ENCODE measurements around the gene PCDHB16. TPM values are rescaled to one million over a fixed set of nuclear protein-coding genes. Genes with fewer than 3 reads are reported as not detected.
"Not testable (repeated sequence)": the region's sequence is repeated elsewhere in the genome, so short reads cannot be mapped to it uniquely, and the experiment has no call there.

The PCDHB16 gene
- polyA plus RNA-seq (2011; rRNA removed): 0.21 and 0.32 TPM in 2 replicates
- polyA minus RNA-seq (2011; rRNA and poly(A)+ RNA removed): 0.28 and 0.31 TPM in 2 replicates

DNA sequence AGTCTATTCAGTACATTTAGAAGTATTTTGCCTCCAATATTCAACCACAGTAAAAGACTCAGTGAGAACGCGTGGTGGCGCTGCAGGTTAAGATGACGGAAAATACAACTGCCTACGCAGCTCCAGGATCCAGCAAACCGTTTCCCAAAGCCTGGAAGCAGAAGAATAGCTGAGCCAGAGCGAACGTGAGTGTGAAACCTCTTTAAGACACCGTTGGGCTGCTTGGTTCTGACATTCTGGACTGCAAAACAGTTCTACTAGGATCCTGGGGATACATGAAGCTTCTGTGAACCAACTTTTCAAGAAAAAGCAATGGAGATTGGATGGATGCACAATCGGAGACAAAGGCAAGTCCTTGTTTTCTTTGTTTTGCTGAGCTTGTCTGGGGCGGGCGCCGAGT is at the start of gene PCDHB16:
PCDHB16 (plus strand) TSS at position 140 of the 400 bp plus-strand sequence; CDS start at position 313, 173 bp downstream.
- peak within 1 kb of the TSS; percentile 2; the same call in 1 of the 2 replicates for H3K4me3 ChIP-seq (ENCODE audit: low read depth, low read length)
- ChIA-PET CTCF (interaction anchor here (0.6 to 1.6 kb wide), 10 partner anchors 9 to 409 kb away, joined by 3 to 5 read pairs (median 3); partner anchors contain the start of genes PCDHB10, PCDHB7 and PCDHGB7), POLR2A (no interaction called here)
- H3K36me3 ChIP-seq (ENCODE audit: control insufficient read depth, insufficient read depth, low read length): no peaks in the 10 kb centered on the region
- no peak for DNase-seq (ENCODE audit: low read depth)
- H3K27me3 ChIP-seq (ENCODE audit: control insufficient read depth, insufficient read depth, low read length): no peaks in the 10 kb centered on the region
- TF ChIP-seq, protein P1, sequence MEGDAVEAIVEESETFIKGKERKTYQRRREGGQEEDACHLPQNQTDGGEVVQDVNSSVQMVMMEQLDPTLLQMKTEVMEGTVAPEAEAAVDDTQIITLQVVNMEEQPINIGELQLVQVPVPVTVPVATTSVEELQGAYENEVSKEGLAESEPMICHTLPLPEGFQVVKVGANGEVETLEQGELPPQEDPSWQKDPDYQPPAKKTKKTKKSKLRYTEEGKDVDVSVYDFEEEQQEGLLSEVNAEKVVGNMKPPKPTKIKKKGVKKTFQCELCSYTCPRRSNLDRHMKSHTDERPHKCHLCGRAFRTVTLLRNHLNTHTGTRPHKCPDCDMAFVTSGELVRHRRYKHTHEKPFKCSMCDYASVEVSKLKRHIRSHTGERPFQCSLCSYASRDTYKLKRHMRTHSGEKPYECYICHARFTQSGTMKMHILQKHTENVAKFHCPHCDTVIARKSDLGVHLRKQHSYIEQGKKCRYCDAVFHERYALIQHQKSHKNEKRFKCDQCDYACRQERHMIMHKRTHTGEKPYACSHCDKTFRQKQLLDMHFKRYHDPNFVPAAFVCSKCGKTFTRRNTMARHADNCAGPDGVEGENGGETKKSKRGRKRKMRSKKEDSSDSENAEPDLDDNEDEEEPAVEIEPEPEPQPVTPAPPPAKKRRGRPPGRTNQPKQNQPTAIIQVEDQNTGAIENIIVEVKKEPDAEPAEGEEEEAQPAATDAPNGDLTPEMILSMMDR (IDR thresholded peaks at IDR 0.05; ENCODE audit: insufficient read depth, low read depth, low read length): peak; percentile 33

DNA sequence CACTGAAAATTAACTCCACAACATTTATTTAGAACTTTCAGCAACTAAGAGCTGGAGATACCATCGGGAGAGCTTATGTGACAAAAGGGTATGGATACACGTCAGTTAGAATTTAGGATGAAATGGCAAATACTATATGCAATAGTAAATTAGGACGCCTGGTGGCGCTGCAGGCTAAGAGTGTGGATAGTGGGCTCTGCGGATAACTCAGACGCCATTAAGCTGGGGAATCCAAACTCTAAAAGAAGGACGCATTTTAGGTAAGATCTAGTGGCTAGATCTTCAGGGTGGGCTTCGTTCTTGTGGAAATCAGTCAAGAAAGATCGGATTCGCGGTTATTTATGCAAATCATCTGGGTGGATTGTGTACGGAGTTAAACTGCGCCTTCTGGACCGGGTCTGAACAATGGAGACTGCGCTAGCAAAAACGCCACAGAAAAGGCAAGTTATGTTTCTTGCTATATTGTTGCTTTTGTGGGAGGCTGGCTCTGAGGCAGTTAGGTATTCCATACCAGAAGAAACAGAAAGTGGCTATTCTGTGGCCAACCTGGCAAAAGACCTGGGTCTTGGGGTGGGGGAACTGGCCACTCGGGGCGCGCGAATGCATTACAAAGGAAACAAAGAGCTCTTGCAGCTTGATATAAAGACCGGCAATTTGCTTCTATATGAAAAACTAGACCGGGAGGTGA is 47.0 kb upstream of the PCDHB16 start, which contains the start of gene PCDHB5:
PCDHB5 (plus strand) TSS at position 177 of the 688 bp plus-strand sequence; CDS start at position 406, 229 bp downstream.
- no peaks in the 10 kb centered on the region for H3K36me3 ChIP-seq (ENCODE audit: control insufficient read depth, insufficient read depth, low read length)
- TF ChIP-seq, protein P1 (IDR thresholded peaks at IDR 0.05; ENCODE audit: insufficient read depth, low read depth, low read length): peak; percentile 24
- peak within 1 kb of the TSS; percentile 20; the same call in 1 of the 2 replicates for H3K4me3 ChIP-seq (ENCODE audit: low read depth, low read length)
- H3K27me3 ChIP-seq (ENCODE audit: control insufficient read depth, insufficient read depth, low read length): no peaks in the 10 kb centered on the region
- POLR2A ChIA-PET: no interaction called here
- DNase-seq (ENCODE audit: low read depth): no peak
- CTCF ChIA-PET: no interaction called here

DNA sequence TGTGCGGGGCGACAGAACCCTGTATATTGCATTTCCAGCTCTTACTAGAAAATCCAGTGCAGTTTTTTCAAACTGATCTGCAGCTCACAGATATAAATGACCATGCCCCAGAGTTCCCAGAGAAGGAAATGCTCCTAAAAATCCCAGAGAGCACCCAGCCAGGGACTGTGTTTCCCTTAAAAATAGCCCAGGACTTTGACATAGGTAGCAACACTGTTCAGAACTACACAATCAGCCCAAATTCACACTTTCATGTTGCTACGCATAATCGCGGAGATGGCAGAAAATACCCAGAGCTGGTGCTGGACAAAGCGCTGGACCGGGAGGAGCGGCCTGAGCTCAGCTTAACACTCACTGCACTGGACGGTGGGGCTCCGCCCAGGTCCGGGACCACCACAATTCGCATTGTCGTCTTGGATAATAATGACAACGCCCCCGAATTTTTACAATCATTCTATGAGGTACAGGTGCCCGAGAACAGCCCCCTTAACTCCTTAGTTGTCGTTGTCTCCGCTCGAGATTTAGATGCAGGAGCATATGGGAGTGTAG is 46.4 kb upstream of the PCDHB16 start:
- Histone ChIP-seq H3K4me3 (ENCODE audit: low read depth, low read length) (no peak overlapping the region), H3K36me3 (ENCODE audit: control insufficient read depth, insufficient read depth, low read length) (no peaks in the 10 kb centered on the region), H3K27me3 (ENCODE audit: control insufficient read depth, insufficient read depth, low read length) (no peaks in the 10 kb centered on the region)
- no peak for DNase-seq (ENCODE audit: low read depth)
- ChIA-PET CTCF (no interaction called here), POLR2A (no interaction called here)
- TF ChIP-seq, protein P1 (IDR thresholded peaks at IDR 0.05; ENCODE audit: insufficient read depth, low read depth, low read length): no peak

DNA sequence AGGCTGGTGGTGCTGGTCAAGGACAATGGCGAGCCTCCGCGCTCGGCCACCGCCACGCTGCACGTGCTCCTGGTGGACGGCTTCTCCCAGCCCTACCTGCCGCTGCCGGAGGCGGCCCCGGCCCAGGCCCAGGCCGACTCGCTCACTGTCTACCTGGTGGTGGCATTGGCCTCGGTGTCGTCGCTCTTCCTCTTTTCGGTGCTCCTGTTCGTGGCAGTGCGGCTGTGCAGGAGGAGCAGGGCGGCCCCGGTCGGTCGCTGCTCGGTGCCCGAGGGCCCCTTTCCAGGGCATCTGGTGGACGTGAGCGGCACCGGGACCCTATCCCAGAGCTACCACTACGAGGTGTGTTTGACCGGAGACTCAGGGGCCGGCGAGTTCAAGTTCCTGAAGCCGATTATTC is 44.8 kb upstream of the PCDHB16 start:
- POLR2A ChIA-PET; CTCF ChIA-PET; H3K36me3 ChIP-seq (ENCODE audit: control insufficient read depth, insufficient read depth, low read length); H3K27me3 ChIP-seq (ENCODE audit: control insufficient read depth, insufficient read depth, low read length); DNase-seq (ENCODE audit: low read depth); H3K4me3 ChIP-seq (ENCODE audit: low read depth, low read length): not testable (repeated sequence)

DNA sequence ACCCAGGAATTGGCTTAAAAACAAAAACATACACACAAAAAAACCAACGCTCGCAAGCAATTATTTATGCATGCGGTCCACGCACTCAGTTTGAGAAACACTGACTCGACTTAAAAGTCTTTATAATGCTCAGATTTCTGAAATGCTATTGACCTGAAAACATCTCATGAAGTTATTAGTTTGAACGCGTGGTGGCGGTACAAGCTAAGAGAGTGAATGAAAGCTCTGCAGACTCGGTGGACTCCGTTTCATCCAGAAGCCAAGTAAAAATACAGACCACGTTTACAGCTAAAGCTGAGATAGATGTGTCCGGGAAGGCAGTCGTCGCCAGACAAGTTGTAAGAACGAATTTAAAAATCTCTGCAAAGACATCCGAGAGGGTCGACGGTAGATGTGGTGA is 32.4 kb upstream of the PCDHB16 start, which contains the start of gene PCDHB6:
PCDHB6 (plus strand) TSS at position 246 of the 400 bp plus-strand sequence. CDS start 201 bp downstream, outside the sequence.
- Histone ChIP-seq H3K4me3 (ENCODE audit: low read depth, low read length) (no peak within 1 kb of the TSS), H3K27me3 (ENCODE audit: control insufficient read depth, insufficient read depth, low read length) (no peaks in the 10 kb centered on the region), H3K36me3 (ENCODE audit: control insufficient read depth, insufficient read depth, low read length) (no peaks in the 10 kb centered on the region)
- CTCF ChIA-PET: interaction anchor here (0.6 to 1.5 kb wide), 5 partner anchors 10 to 181 kb away, joined by 3 to 4 read pairs (median 3); partner anchors contain the start of gene PCDHB9
- TF ChIP-seq, protein P1 (IDR thresholded peaks at IDR 0.05; ENCODE audit: insufficient read depth, low read depth, low read length): 0 out of 2 replicates have a peak, but pooled peaks have one; percentile 14
- no peak for DNase-seq (ENCODE audit: low read depth)
- POLR2A ChIA-PET: no interaction called here

All from BJ (cell line).